GM18873 (cell line): ENCODE results near the gene PTRHD1.
"Not testable (repeated sequence)": the region's sequence is repeated elsewhere in the genome, so short reads cannot be mapped to it uniquely, and the experiment has no call there.

Experiments
- ATAC-seq: cut with Tn5 transposase; IDR thresholded peaks from one replicate; pipeline ENCODE4 v1.9.1; 2021; ENCODE audit warnings: mild to moderate bottlenecking, moderate library complexity, moderate number of reproducible peaks; ENCODE audit not compliant: unreplicated experiment, low FRiP score

Gene PTRHD1, protein sequence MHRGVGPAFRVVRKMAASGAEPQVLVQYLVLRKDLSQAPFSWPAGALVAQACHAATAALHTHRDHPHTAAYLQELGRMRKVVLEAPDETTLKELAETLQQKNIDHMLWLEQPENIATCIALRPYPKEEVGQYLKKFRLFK

DNA sequence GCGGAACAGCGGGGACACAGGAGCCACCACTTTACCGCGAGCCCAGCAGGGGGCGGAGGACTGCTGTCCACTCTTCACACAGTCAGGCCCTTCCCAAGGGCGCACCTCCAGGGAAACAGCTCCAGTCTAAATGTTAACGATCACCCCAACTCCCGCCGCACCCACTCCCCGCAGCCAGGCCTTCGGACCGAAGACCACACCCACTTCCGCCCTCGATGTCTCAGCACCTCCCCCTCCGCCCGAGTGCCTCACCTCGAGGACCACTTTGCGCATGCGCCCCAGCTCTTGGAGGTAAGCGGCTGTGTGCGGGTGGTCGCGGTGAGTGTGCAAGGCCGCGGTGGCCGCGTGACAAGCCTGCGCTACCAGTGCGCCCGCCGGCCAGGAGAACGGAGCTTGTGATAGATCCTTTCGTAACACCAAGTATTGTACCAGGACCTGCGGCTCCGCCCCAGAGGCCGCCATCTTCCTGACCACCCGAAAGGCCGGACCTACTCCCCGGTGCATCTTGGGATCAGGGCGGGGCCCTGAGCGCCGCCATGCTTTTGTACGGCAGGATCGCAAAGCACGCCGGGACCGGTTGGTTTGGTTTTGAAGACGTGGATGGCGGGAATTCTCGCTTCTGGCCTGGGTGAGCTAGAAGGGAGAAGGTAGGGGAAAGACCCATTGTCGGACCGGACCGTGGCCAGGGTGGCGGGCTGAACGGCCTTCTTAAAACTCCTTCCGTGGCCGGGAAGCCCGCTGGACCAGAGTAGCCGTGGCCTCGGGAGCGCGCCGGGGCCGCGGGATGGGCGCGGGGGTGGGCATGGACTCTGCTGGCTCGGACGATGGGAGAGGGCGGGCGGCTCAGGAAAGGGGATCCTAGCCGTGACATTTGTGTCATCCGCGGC is at the start of gene PTRHD1, which contains the start of gene CENPO:
PTRHD1 (minus strand) TSS at position 518 of the 887 bp plus-strand sequence; CDS start at position 504, 14 bp downstream.
CENPO (plus strand) TSS at position 552 of the 887 bp plus-strand sequence. CDS start 495 bp downstream, outside the sequence.
- peak; percentile 91 for ATAC-seq

DNA sequence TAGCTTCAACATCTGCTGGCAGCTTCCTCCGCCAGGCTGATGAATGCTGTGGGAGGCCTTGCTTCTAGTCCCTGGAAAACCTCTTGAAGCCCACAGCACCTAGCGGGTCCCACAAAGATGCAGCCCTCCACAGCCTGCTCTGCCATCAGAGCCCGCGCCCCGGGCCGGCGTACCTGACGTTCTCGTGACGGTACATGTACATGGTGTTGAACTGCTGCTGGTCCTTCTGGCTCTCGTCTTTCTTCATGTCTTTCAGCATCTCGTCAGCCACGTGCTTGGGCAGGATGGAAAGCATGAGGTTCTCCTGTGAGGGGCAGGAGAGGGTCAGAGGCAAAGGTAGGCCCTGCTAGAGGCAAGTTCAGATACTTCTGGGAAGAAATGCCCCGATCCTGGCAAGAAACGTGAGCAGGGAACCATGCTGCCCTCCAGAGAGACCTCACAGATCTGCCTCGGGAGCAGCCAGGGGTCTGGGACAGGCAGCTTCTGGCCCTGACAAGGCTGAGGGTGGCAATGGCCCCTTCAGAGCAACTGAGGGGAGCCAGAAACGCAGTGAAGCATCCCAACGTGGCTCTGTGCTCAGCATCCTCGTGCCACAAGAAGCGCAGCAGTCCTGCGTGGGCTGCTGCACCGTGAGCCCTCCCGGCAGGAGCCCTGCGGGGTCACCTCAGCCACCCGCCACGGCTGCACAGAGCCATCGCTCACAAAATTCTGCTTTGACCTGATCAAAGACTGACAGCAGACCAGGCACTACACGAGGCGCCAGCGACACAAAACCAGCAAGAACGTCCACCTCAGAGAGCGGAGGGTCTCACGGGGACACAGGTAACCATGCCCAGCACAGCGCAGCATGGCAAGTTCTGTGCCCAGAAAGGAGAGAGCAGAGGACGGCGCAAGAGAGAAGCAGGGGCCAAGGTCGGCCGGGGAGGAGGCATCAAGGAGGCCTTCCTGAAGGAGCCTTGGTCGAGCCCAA is 49.2 kb upstream of the PTRHD1 start:
- ATAC-seq = no peak

DNA sequence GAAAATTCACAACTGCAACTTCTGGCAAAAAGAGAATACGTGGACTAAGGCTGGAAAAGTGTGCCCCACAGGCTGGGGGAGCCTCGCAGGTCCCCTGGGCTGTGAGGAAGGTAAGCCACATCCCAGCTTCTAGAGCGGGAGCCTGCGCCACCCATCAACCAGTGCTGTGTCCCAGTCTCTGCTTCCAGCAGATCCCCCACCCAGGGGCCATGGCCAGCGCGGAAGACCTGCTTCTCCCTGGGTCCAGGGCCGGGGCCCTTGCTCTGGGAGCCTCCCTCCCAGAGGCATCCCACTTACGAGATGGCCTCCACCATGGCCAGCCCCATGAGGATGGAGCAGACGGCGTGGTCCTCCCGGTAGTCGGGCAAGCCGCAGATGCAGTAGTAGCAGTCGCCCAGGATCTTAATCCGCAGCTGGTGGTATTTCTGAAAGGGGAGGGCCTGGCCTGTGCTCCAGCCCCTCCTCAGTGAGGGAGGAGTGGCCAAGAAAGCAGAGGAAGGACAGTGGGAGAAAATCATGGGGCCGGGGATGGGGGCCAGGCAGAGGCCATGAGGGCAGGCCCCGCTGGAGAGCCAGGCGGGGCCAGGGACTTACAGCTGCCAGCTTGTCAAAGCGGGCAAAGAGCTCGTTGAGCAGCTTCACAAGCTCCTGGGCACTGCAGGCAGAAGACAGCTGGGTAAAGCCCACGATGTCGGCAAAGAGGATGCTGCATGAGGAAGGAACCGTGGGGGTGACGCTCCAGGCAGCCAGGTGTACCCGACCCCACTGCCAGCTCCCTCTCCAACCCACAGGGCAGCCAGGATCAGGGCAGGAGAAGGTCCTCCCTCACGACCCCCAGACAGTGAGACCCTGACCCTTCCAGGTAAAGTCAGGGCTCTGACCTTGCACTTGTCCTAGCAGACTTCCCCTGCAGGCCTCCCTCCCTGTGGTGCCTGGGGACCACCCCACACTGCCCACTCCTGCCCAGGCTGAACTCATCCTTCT is 48.1 kb upstream of the PTRHD1 start:
- no peak for ATAC-seq

DNA sequence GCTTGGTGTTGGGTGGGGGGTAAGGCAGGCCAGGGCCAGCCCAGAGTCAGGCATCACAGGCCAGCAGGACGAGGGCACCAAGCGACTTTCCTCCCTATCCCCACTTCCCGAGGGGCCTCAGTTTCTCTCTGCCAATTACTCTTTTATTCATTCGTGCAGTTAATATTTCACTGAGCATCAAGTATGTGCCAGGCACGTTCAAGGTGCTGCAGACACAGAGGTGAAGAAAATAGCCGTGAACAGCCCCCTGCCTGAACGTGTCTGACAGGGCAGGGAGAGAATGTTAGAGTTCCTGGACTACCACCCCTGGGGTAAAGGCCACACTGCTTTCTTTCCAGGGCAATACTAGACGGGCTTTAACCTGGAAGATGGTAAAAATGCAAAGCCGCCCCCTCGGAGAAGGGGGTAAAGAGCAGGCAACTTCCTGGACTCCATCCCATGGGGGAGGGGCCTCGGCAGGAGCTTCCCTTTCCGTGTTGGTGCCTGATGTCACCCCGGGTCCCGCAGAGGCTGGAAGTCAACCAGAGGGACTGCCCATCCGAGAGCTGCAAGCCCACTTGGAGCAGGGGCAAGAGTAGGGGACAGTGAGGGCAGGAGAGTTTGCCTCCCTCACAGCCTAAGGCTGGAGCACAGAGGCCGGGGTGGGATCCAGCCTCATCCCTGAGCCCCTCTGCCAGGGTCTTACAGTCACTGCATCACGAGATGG is 47.1 kb upstream of the PTRHD1 start:
- ATAC-seq = no peak

DNA sequence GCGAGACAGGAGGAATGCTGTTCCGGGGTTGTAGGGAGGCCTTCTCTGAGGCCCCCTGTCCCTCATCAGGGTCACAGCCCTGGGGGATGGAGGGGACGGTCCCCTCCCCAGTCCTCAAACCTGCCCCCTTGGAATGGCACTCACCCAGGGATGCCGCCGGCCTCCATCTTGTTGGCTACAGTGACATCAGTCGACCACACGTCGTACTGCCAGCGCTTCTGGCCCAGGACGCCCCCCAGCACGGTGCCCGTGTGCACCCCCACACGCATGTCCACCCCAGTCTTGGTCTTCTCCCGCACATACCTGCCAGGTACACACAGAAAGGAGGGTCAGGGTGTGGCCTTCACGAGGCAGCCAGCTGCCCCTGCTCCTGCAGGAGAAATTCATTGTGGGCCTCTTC is 46.5 kb upstream of the PTRHD1 start:
- ATAC-seq = no peak

DNA sequence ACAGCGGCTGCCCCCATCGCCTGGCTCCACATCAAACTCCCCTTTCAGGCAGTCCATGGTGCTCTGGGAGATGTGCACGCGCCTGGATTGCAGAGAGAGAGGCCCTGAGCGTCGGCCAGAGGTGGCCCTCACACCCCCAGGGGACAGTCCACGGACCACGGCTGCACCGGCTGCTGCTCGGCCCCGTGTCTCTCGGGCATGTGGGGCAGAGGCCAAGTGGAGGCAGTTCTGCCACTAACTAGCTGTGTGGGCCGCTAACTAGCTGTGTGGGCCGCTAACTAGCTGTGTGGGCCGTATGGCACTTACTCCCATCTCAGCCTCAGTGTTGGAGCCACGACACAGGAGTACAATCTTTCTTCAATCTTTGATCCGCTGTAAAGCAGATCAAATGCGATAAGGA is 45.4 kb upstream of the PTRHD1 start:
- ATAC-seq = no peak

DNA sequence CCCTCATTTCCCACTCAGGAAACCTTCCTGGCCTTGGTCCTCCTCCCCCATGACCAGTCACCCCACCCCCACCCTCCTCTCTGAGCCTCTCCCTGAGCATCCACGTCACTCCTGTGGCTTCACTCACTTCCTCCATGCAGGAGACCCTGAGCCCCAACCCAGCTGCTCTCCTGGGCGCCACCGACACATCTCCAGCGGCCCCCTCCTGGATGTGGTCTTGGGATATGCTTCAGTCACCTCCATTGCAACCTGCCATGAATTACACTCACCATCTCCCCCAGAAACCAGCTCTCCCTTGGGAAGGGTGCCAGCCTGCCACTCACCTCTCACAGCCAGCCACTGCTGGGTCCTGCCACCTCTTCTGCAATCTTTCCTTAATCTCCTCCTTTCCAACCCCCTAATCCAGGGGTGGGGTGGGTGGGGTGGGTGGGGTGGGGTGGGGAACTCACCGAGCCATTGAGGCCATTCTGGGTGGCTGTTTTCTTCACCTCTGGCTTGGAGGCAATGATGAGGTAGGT is 44.9 kb upstream of the PTRHD1 start:
- ATAC-seq = no peak

DNA sequence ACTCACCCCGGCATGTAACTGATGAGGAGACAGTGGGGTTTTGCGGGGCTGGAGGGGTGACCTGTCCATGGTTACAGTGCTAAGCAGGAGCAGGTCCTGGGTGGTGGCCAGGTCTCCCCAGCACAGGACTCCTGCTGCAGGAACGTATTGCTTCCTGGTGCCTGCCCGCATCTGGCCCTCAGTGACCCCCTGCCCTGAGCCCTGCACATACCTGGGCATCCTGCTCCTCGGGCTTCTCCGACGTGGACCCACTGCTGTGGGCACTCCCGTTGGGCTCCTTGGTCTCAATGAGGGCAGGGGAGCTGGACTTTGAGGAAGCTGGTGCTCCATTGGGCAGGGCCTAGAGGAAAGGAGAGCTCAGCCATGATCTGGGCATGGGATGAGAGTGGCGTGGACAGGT is 43.5 kb upstream of the PTRHD1 start:
- ATAC-seq = no peak

DNA sequence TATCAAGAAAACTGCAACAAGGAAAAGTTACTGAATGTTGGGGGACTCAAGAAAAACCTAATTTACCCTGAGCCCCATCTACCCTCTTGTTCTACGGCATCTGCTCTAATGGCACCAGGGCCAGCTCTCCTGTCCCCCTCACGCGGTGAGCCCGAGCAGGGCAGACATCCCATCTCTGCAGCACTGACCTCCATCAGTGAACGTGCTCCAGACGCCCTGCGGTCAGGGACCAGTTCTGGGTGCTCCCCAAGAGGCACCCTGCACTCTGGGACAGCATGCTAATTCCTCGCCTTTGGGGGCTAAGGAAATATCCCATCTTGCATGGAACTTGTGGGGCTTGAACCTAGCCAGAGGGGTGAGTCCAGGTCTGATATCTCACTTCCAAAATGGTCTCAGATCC is 43.0 kb upstream of the PTRHD1 start:
- ATAC-seq = no peak

DNA sequence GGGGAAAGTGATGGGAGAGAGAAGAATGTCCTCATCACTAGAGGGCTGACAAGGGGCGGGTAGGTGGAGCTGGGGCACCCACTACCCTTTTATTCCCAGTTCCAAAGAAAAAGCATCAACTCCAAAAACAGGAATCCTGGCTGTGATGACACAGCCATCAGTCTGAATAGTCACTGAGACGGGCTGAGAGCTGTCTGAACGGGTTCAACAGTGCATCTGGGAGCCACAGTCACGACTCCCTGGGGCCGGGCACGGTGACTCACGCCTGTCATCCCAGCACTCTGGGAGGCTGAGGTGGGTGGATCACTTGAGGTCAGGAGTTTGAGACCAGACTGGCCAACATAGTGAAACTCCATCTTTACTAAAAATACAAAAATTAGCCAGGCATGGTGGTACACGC is 42.2 kb upstream of the PTRHD1 start:
- not testable (repeated sequence) for ATAC-seq

DNA sequence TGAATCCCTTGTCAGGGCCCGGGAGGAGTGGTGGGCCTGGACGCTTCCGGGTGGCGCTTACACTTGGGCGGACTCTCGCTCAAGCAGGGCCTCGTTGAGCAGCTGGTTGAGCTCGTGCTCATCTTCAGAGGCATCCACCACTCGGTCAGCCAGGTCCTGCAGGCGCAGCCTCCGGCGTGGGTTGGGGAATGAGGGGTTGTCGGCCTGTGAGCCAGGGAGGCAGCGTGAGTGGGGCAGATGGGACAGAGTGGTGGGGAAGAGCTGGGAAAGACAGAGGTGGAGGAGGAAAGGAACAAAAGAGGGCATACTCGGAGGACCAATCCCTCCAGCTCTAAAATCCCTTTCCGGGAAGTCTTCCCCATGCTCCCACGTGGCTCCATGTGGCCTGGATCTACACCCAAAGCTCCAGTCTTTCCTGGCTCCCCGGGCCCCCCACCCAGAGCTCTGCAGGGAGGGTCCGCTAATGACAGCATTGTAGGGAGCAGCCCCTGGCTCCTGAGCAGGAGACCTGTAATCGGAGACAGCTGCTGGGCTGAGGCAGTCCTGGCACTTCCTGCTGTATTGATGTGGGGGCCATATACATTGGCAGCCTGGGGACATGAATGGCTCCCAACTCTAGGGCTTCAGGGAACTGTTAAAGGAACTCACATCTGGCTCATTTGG is 41.7 kb upstream of the PTRHD1 start:
- ATAC-seq = no peak

DNA sequence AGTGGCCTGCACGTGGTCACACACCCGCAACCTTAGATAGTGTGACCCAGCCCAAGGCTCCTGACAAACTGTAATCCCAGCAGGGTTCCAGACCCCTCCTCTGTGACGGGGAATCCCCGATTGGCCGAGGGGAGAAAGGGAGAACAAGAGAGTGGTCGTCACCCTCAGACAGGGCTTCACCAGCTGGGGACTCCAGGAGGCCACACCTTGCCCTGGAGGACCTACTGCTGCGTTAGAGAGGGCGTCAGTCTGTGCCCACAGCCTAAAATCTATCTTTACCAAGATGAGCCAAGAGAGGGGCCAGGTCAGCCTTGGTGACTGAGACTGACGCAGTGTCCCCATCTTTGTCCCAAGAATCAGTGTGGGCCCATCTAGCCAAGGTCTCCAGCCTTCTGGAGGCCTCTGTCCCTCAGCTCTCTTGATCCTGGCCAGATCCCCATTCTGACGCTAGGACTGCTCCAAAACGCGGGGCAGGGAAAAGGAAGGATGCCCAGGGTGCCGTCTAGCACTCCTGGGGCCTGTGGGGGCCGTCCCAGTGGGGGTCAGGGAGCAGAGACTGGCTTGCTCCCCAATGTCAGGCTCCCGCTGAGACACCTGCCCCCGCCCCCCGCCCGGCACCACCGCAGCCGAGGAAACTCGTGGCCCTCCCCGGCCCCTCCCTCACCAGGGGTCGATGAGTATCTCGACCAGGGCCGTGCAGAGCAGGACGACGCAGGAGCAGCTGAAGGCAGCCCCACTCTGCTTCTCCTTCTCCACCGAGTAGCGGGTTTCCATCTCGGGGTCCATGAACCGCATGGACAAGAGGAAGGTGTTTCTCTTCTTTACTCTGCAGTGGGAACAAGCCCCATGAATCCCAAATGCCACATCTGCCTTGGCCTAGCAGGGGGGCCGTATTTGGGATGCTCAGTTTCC is 40.9 kb upstream of the PTRHD1 start:
- ATAC-seq = no peak

DNA sequence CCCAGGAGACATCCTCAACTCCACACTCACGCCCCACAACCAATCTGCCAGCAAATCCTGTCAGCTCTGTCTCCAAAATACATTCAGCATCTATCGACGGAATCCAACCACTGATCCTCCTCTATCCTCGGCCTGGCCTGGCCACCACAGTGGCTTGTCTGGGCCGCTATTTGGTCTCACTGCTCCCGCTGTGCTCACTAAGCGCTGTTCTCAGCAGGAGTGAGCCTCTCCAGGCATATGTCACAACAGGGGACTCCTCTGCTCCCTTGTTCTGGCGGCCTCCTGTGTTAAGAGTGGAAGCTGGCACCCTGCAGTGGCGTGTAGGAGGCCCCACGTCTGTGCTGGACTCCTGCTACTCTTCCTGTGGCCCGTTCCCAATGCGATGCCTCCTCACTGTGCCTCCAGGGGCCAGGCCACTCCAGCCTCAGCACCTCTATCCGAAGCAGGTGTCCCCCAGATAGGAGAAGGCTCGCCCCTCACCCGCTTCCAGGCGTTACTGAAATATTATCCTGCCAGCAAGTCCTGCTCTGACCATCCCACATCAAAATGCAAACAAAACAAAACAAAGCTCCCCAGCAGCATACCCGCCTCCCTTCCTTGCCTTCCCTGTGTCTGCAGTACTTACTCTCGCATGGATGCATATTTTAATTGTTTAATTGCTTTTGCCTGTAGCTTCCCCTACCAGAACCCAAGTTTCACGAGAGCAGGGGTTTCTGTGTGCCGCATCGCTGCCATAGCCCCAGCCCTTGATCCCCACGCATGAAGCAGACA is 39.9 kb upstream of the PTRHD1 start:
- no peak for ATAC-seq

DNA sequence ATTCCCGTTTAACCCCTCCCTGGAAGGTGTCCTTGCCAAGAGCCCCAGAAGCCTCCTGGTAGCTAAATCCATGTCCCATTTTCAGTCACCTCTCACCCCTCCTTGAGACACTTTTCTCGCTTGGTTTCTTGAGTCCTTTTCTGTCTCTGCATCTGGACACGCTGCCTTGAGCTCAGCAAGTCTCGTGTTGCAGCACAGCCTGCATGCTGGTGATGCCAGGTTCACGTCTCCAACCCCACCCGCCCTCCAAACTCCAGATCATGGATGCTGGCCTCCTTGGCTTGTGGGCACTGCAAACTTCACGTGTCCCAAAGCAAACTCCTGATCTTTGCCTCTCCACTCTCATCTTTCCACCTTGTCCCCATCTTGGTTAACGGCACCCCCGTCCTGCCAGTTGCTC is 39.3 kb upstream of the PTRHD1 start:
- no peak for ATAC-seq

DNA sequence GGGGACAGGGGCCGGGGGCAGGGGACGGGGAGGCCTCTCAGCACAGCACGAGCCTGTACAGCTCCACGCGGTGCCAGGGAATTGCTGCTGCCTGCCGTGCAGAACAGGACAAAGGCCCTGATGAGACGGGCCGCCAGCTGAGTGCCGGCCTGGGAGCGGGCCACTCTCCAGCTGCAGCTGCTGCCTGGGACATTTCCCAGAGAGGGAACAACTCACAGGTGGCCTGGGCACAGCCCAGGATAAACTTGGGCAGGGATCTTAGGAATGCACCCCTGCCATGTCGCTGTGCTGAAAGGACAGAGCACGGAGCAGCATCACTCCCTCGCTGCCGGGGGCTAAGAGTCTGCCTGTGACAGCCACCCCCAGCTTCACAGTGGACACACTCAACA is 38.9 kb upstream of the PTRHD1 start:
- ATAC-seq = no peak

DNA sequence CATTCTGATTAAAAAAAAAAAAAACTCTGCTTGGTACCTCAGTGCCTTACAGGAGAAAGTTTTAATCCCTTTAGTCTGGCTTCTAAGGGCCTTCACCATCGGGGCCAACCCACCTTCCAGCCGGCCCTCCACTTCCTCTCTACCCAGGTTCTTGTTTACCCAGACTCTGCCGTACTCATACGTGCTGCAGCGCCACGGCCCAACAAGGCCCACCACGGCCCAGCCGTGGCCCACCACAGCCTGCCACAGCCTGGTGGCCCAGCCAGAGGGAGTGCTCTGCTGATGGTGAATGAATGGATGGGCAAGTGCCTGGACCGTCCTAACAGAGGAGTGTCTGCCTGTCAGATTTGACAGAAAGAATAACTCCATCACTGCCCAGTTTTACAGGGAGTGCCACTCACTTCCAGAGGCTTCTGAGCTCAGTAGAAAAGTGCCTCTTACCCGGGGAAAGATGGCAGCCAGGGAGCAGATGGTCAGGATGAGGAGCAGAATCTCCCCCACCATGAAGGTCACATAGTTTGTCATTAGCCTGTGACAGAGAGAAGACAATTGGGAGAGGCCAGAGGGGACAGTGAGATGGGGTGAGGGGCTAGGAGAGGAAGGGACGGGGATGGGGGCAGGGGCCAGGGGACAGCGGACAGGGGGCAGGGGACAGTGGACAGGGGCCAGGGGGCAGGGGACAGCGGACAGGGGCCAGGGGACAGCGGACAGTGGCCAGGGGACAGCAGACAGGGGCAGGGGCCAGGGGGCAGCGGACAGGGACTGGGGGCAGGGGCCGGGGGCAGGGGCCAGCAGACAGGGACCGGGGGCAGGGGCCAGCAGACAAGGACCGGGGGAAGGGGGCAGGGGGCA is 38.3 kb upstream of the PTRHD1 start:
- no peak for ATAC-seq
